ENCODE results near the gene SVOP. TPM values are rescaled to one million over a fixed set of nuclear protein-coding genes. Genes with fewer than 3 reads are reported as not detected.
A peak's percentile ranks its signal among the peaks of the same experiment; 100 is the strongest.

The SVOP gene
- total RNA-seq, 2 experiments from 2014 or later = not detected

DNA sequence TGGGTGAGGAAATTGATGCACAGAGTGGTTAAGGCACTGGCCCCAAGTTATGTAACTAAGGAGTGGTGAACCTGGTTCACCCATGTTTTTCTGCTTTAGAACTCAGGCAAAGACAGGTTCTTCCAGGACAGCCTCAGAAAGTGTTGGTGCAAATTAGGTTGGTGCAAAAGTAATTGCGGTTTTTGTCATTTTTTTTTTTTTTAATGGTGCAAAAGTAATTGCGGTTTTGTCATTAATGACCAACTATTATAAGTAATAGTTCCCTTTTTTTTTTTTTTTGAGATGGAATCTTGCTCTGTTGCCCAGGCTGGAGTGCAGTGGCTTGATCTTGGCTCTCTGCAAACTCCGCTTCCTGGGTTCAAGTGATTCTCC, 158.3 kb downstream of the SVOP start:
- ATAC-seq (ENCODE audit: poor library complexity) = no peak
- Mint-ChIP-seq H3K9me3 (no peaks in the 10 kb centered on the region), H3K36me3 (ENCODE audit: low read depth) (no peaks in the 10 kb centered on the region), H3K4me3 (no peak overlapping the region), H3K27ac (no peak overlapping the region), H3K27me3 (no peaks in the 10 kb centered on the region), H3K4me1 (ENCODE audit: low read depth) (peaks cover 21% of the 10 kb centered on the region)
- Histone ChIP-seq H3K27me3 (ENCODE audit: control insufficient read depth in 1 of 2, insufficient read depth in 2 of 2, low read length in 2 of 2) (no peaks in the 10 kb centered on the region), H3K4me3 (ENCODE audit: low read length) (no peak overlapping the region), H3K9me3 (ENCODE audit: control insufficient read depth in 1 of 2, insufficient read depth in 1 of 2, low read length in 2 of 2) (no peaks in the 10 kb centered on the region), H3K27ac (ENCODE audit: low read depth in 1 of 2, low read length in 2 of 2) (no peak overlapping the region), H3K4me1 (ENCODE audit: insufficient read depth, low read length) (peaks cover 16% of the 10 kb centered on the region), H3K36me3 (ENCODE audit: insufficient read depth, low read length) (no peaks in the 10 kb centered on the region)
- ChIA-PET POLR2A (no interaction called here), CTCF (no interaction called here)
- no peak for DNase-seq
- intact Hi-C loops (cut with DNase I, micrococcal nuclease) = loop anchor here in 1 of 2 experiments (10.0 kb wide), 1 partner anchor 1882 kb away; the partner anchor contains the start of gene PPP1CC
- TF ChIP-seq, protein P1, sequence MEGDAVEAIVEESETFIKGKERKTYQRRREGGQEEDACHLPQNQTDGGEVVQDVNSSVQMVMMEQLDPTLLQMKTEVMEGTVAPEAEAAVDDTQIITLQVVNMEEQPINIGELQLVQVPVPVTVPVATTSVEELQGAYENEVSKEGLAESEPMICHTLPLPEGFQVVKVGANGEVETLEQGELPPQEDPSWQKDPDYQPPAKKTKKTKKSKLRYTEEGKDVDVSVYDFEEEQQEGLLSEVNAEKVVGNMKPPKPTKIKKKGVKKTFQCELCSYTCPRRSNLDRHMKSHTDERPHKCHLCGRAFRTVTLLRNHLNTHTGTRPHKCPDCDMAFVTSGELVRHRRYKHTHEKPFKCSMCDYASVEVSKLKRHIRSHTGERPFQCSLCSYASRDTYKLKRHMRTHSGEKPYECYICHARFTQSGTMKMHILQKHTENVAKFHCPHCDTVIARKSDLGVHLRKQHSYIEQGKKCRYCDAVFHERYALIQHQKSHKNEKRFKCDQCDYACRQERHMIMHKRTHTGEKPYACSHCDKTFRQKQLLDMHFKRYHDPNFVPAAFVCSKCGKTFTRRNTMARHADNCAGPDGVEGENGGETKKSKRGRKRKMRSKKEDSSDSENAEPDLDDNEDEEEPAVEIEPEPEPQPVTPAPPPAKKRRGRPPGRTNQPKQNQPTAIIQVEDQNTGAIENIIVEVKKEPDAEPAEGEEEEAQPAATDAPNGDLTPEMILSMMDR (IDR thresholded peaks at IDR 0.05) = no peak

DNA sequence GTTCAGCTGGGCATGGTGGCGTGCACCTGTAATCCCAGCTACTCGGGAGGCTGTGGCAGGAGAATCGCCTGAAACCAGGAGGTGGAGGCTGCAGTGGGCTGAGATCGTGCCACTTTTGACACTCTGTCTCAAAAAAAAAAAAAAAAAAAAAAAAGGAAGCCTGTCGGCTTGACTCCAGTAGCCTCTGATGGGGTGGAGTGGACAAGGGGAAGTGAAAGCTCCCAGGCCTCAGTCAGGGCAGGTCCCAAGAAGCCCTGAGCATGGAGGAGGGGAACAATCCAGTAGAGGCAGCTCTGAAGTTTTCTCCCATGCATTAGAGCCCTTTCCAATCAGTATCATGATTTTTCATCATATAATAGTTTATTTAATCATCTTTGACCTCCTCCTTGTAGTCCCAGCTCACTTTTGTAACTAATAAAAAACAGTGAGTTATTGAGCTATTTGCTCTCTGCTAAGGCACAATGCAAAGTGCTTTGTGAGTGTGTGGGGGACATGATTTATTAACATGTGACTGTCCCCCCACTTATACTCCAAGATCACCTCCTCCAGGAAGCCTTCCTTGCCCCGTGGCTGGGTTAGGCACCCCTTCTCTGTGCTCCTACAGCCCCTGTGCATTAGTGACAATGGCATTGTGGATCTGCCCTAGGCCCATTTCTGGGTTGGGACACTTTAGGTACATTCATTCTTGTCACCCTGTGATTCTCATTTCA, 158.8 kb downstream of the SVOP start:
- peaks cover 22% of the 10 kb centered on the region for H3K4me1 Mint-ChIP-seq (ENCODE audit: low read depth)
- H3K27me3 Mint-ChIP-seq = no peaks in the 10 kb centered on the region
- H3K27ac Mint-ChIP-seq = no peak overlapping the region
- CTCF ChIA-PET = no interaction called here
- Histone ChIP-seq H3K4me3 (ENCODE audit: low read length) (no peak overlapping the region), H3K27me3 (ENCODE audit: control insufficient read depth in 1 of 2, insufficient read depth in 2 of 2, low read length in 2 of 2) (no peaks in the 10 kb centered on the region), H3K4me1 (ENCODE audit: insufficient read depth, low read length) (peaks cover 16% of the 10 kb centered on the region), H3K9me3 (ENCODE audit: control insufficient read depth in 1 of 2, insufficient read depth in 1 of 2, low read length in 2 of 2) (no peaks in the 10 kb centered on the region), H3K27ac (ENCODE audit: low read depth in 1 of 2, low read length in 2 of 2) (no peak overlapping the region), H3K36me3 (ENCODE audit: insufficient read depth, low read length) (no peaks in the 10 kb centered on the region)
- no peaks in the 10 kb centered on the region for H3K9me3 Mint-ChIP-seq
- POLR2A ChIA-PET = no interaction called here
- peaks cover 1% of the 10 kb centered on the region for H3K36me3 Mint-ChIP-seq (ENCODE audit: low read depth)
- peak in 3 of 14 experiments; percentile 43 to 65 (median 54) for DNase-seq
- TF ChIP-seq, protein P1 (IDR thresholded peaks at IDR 0.05) = no peak
- ATAC-seq (ENCODE audit: poor library complexity) = no peak
- no peak overlapping the region for H3K4me3 Mint-ChIP-seq
- intact Hi-C loops (cut with DNase I, micrococcal nuclease) = loop anchor here in 1 of 2 experiments (10.0 kb wide), 1 partner anchor 1883 kb away; the partner anchor contains the start of gene PPP1CC

DNA sequence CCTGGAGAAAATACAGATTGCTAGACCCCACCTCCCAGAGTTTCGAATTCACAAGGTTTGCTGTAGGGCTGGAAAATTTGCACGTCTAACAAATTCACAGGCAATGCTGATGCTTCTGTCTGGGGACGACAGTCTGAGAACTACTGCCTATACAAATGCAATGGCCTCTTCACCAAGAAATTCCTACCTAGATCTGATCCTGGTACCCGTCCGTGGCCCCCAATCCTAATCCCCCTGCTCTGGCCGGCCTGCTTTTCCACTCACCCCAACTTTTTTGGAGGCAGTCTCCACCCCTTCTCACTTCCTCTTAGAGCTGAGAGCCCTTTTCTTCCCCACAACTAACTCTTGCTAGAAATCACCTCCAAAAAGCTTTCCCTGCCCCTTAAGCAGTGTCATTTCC, 160.4 kb downstream of the SVOP start:
- no peaks in the 10 kb centered on the region for H3K9me3 Mint-ChIP-seq
- Histone ChIP-seq H3K27ac (ENCODE audit: low read depth in 1 of 2, low read length in 2 of 2) (no peak overlapping the region), H3K4me3 (ENCODE audit: low read length) (no peak overlapping the region), H3K4me1 (ENCODE audit: insufficient read depth, low read length) (peaks cover 31% of the 10 kb centered on the region), H3K36me3 (ENCODE audit: insufficient read depth, low read length) (no peaks in the 10 kb centered on the region), H3K27me3 (ENCODE audit: control insufficient read depth in 1 of 2, insufficient read depth in 2 of 2, low read length in 2 of 2) (no peaks in the 10 kb centered on the region), H3K9me3 (ENCODE audit: control insufficient read depth in 1 of 2, insufficient read depth in 1 of 2, low read length in 2 of 2) (no peaks in the 10 kb centered on the region)
- DNase-seq (no peak), ATAC-seq (ENCODE audit: poor library complexity) (no peak)
- H3K36me3 Mint-ChIP-seq (ENCODE audit: low read depth) = peaks cover 9% of the 10 kb centered on the region
- ChIA-PET POLR2A (no interaction called here), CTCF (interaction anchor here (0.6 kb wide), 1 partner anchor 1310 kb away, joined by 3 read pairs; no protein-coding TSS in a partner anchor)
- peak overlapping the region; percentile 71 for H3K27ac Mint-ChIP-seq
- H3K4me1 Mint-ChIP-seq (ENCODE audit: low read depth) = peaks cover 38% of the 10 kb centered on the region
- H3K4me3 Mint-ChIP-seq = peak overlapping the region; percentile 67
- TF ChIP-seq, protein P1 (IDR thresholded peaks at IDR 0.05) = no peak
- H3K27me3 Mint-ChIP-seq = no peaks in the 10 kb centered on the region
- intact Hi-C loops (cut with DNase I, micrococcal nuclease) = loop anchor here in 1 of 2 experiments (10.0 kb wide), 1 partner anchor 1884 kb away; the partner anchor contains the start of gene PPP1CC
